Cardiac muscle cell (in vitro differentiated cells and primary cell): ENCODE data around the gene FBXL14. TPM values are rescaled to one million over a fixed set of nuclear protein-coding genes. Genes with fewer than 3 reads are reported as not detected.

Experiments used
- DNase-seq, 2 donors: peaks; one replicate each; pipeline versions ENCODE4 v3.0.0 to v3.0.0-alpha.2; 2010 to 2017; ENCODE audit warnings: low read depth in 1 of 2, low spot score in 1 of 2
- H3K27ac ChIP-seq: fragments of 200-600 bp; sonication (generic); 2 replicates; pipeline ENCODE4 v1.5.1; 2016
- H3K27me3 ChIP-seq: fragments of 200-600 bp; sonication (generic); 2 replicates; pipeline ENCODE4 v1.6.0; 2016; ENCODE audit warnings: control low read depth
- H3K36me3 ChIP-seq: fragments of 200-600 bp; sonication (generic); 2 replicates; pipeline ENCODE4 v1.5.1; 2016; ENCODE audit warnings: control low read depth
- H3K4me1 ChIP-seq: fragments of 200-600 bp; sonication (generic); 2 replicates; pipeline ENCODE4 v1.8.1; 2017; ENCODE audit warnings: low read depth, mild to moderate bottlenecking, mixed run types
- H3K4me3 ChIP-seq: fragments of 200-600 bp; sonication (generic); 2 replicates; pipeline ENCODE4 v1.5.1; 2016; ENCODE audit warnings: mild to moderate bottlenecking
- H3K9me3 ChIP-seq: fragments of 200-600 bp; sonication (generic); 2 replicates; pipeline ENCODE4 v1.5.1; 2017; ENCODE audit warnings: low read depth, mild to moderate bottlenecking, control low read depth
- CTCF ChIP-seq: IDR thresholded peaks from 2 replicates; pipeline ENCODE4 v1.5.1; 2012; ENCODE audit warnings: low read depth, mild to moderate bottlenecking, low read length
- polyA plus RNA-seq: library from polyadenylated mRNA; unstranded; fragments of >200 nt; fragmentation: Nextera tagmentation; extraction: Ambion mirVana; gene quantifications from 2 replicates; pipeline ENCODE4 v1.2.1, GENCODE V29; 2016
- total RNA-seq: library from RNA; depleted of rRNA; stranded (reverse); fragments of >200 nt; gene quantifications from 2 replicates; pipeline ENCODE4 v1.2.3, GENCODE V29; 2016

The FBXL14 gene
- total and polyA plus RNA-seq, 2 experiments from 2014 or later: 17.8 to 27.8 TPM

- Histone ChIP-seq H3K9me3 (no peaks in the 10 kb centered on the region), H3K27ac (no peak overlapping the region), H3K36me3 (no peaks in the 10 kb centered on the region), H3K4me1 (no peaks in the 10 kb centered on the region), H3K27me3 (no peaks in the 10 kb centered on the region), H3K4me3 (no peak overlapping the region)
- TF ChIP-seq CTCF: no peak
- DNase-seq: no peak
Observed at GRCh38 chr12:1618489-1618888, 24.1 kb upstream of the FBXL14 start.

GRCh38 chr12:1616233-1617066, 22.1 kb upstream of the FBXL14 start:
- no peaks in the 10 kb centered on the region for H3K36me3 ChIP-seq
- no peak overlapping the region for H3K27ac ChIP-seq
- no peak for DNase-seq
- no peaks in the 10 kb centered on the region for H3K27me3 ChIP-seq
- peaks cover 2% of the 10 kb centered on the region for H3K4me1 ChIP-seq
- no peak overlapping the region for H3K4me3 ChIP-seq
- TF ChIP-seq CTCF: no peak
- no peaks in the 10 kb centered on the region for H3K9me3 ChIP-seq

- Histone ChIP-seq H3K4me1 (peaks cover 2% of the 10 kb centered on the region), H3K4me3 (no peak overlapping the region), H3K27me3 (no peaks in the 10 kb centered on the region), H3K27ac (no peak overlapping the region), H3K36me3 (no peaks in the 10 kb centered on the region), H3K9me3 (no peaks in the 10 kb centered on the region)
- TF ChIP-seq CTCF: no peak
- DNase-seq: no peak
Observed at GRCh38 chr12:1614360-1614759, 20.0 kb upstream of the FBXL14 start.

- H3K27me3 ChIP-seq: no peaks in the 10 kb centered on the region
- no peak for TF ChIP-seq CTCF
- H3K9me3 ChIP-seq: no peaks in the 10 kb centered on the region
- H3K4me1 ChIP-seq: peaks cover 2% of the 10 kb centered on the region
- no peak overlapping the region for H3K27ac ChIP-seq
- no peaks in the 10 kb centered on the region for H3K36me3 ChIP-seq
- H3K4me3 ChIP-seq: no peak overlapping the region
- no peak for DNase-seq
Observed at GRCh38 chr12:1613860-1614259, 19.5 kb upstream of the FBXL14 start.

- TF ChIP-seq CTCF: no peak
- no peaks in the 10 kb centered on the region for H3K36me3 ChIP-seq
- no peak overlapping the region for H3K4me3 ChIP-seq
- no peaks in the 10 kb centered on the region for H3K9me3 ChIP-seq
- no peaks in the 10 kb centered on the region for H3K27me3 ChIP-seq
- peak; percentile 34 to 94 for DNase-seq
- H3K27ac ChIP-seq: no peak overlapping the region
- peaks cover 3% of the 10 kb centered on the region for H3K4me1 ChIP-seq
Observed at GRCh38 chr12:1611803-1612572, 17.6 kb upstream of the FBXL14 start.
